GM18858 (cell line): ENCODE data around the gene ELMO1.

Experiments used
- ATAC-seq: cut with Tn5 transposase; IDR thresholded peaks from one replicate; pipeline ENCODE4 v1.9.1; 2021; ENCODE audit not compliant: unreplicated experiment

ELMO1 gene

GRCh38 chr7:36865019-36865418 lies 583.6 kb downstream of the ELMO1 start:
- no peak for ATAC-seq

- no peak for ATAC-seq
These were observed 584.6 kb downstream of the ELMO1 start for GRCh38 chr7:36863901-36864701.

GRCh38 chr7:36862771-36863261 lies 585.8 kb downstream of the ELMO1 start:
- no peak for ATAC-seq

- ATAC-seq = no peak
These were observed 587.0 kb downstream of the ELMO1 start for GRCh38 chr7:36861656-36862055.

- no peak for ATAC-seq
These were observed 588.0 kb downstream of the ELMO1 start for GRCh38 chr7:36860681-36861080.

GRCh38 chr7:36855330-36855729 lies 593.3 kb downstream of the ELMO1 start:
- ATAC-seq = no peak

- no peak for ATAC-seq
These were observed 594.0 kb downstream of the ELMO1 start for GRCh38 chr7:36854652-36855051.

- ATAC-seq = no peak
These were observed 595.7 kb downstream of the ELMO1 start for GRCh38 chr7:36852931-36853330.

- ATAC-seq = no peak
These were observed 596.6 kb downstream of the ELMO1 start for GRCh38 chr7:36852017-36852416.

- no peak for ATAC-seq
These were observed 597.3 kb downstream of the ELMO1 start for GRCh38 chr7:36851382-36851781.

- ATAC-seq = no peak
These were observed 600.7 kb downstream of the ELMO1 start for GRCh38 chr7:36847946-36848345.

- no peak for ATAC-seq
These were observed 604.3 kb downstream of the ELMO1 start for GRCh38 chr7:36844374-36844773.

GRCh38 chr7:36840904-36841303 lies 607.8 kb downstream of the ELMO1 start:
- no peak for ATAC-seq

GRCh38 chr7:36838616-36839225 lies 609.9 kb downstream of the ELMO1 start:
- no peak for ATAC-seq

GRCh38 chr7:36831049-36831448 lies 617.6 kb downstream of the ELMO1 start:
- no peak for ATAC-seq

- no peak for ATAC-seq
These were observed 620.6 kb downstream of the ELMO1 start for GRCh38 chr7:36827726-36828703.

GRCh38 chr7:36825501-36825900 lies 623.2 kb downstream of the ELMO1 start:
- no peak for ATAC-seq

- ATAC-seq = no peak
These were observed 625.3 kb downstream of the ELMO1 start for GRCh38 chr7:36823353-36823752.

- ATAC-seq = no peak
These were observed 627.0 kb downstream of the ELMO1 start for GRCh38 chr7:36821617-36822016.

- no peak for ATAC-seq
These were observed 628.0 kb downstream of the ELMO1 start for GRCh38 chr7:36820527-36821170.

- ATAC-seq = no peak
These were observed 629.0 kb downstream of the ELMO1 start for GRCh38 chr7:36819639-36820038.
